HL-60 (cell line): Measurements from ENCODE around the gene TBX5.

Source experiments
- DNase-seq, 2 experiments: peaks; one replicate each; pipeline ENCODE4 v3.0.0-alpha.2; 2010 to 2020; ENCODE audit warnings: low read depth in 1 of 2, low spot score in 1 of 2
- H3K27ac ChIP-seq: fragments of 250-450 bp; sonication (Bioruptor Pico); replicated peaks from 2 replicates; pipeline ENCODE4 v1.5.1; 2020; ENCODE audit warnings: mild to moderate bottlenecking, moderate library complexity
- H3K27me3 ChIP-seq: fragments of 250-450 bp; sonication (Bioruptor Pico); 2 replicates; pipeline ENCODE4 v1.5.1; 2021; ENCODE audit warnings: mild to moderate bottlenecking, moderate library complexity; ENCODE audit not compliant: insufficient read depth, poor library complexity, severe bottlenecking
- H3K4me3 ChIP-seq: replicated peaks from 2 replicates; pipeline ENCODE4 v1.5.1; 2011; ENCODE audit warnings: mild to moderate bottlenecking, control low read depth, low read length; ENCODE audit not compliant: insufficient read depth
- GABPA ChIP-seq: IDR thresholded peaks from 2 replicates; pipeline ENCODE4 v1.6.1; 2012; ENCODE audit warnings: low read depth
- POLR2AphosphoS5 ChIP-seq: IDR thresholded peaks from 2 replicates; pipeline ENCODE4 v1.6.1; 2012; ENCODE audit warnings: low read depth
- SPI1 ChIP-seq: IDR thresholded peaks from 2 replicates; pipeline ENCODE4 v1.6.1; 2012; ENCODE audit warnings: low read depth, mild to moderate bottlenecking, borderline replicate concordance
- TF ChIP-seq, protein P1 (sequence below): IDR thresholded peaks from 2 replicates; pipeline ENCODE4 v1.6.1; 2012; ENCODE audit warnings: low read depth; ENCODE audit not compliant: insufficient replicate concordance
- TF ChIP-seq, protein P2 (sequence below): IDR thresholded peaks from one replicate; pipeline ENCODE4 v1.5.1; 2011; ENCODE audit warnings: low read length, control low read depth, inconsistent platforms; ENCODE audit not compliant: insufficient read depth

TBX5 gene

DNA sequence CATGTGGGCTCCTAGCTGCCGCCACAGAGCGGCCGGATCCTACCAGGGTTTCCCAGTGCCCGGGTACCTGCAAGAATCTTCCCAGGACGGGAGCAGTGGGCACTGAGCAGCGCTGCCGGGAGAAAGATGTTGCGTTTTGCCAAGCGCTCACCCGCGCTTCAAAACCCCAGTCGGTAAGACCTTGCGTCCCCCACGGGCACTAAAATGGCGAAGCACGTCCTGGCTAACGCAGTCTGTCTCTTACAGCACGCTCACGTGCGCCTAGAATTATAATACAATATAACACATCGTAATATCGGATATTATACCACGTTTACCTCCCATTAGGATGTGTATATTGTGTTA, 35.1 kb upstream of the TBX5 start:
- no peak overlapping the region for H3K27ac ChIP-seq
- TF ChIP-seq, protein P1, sequence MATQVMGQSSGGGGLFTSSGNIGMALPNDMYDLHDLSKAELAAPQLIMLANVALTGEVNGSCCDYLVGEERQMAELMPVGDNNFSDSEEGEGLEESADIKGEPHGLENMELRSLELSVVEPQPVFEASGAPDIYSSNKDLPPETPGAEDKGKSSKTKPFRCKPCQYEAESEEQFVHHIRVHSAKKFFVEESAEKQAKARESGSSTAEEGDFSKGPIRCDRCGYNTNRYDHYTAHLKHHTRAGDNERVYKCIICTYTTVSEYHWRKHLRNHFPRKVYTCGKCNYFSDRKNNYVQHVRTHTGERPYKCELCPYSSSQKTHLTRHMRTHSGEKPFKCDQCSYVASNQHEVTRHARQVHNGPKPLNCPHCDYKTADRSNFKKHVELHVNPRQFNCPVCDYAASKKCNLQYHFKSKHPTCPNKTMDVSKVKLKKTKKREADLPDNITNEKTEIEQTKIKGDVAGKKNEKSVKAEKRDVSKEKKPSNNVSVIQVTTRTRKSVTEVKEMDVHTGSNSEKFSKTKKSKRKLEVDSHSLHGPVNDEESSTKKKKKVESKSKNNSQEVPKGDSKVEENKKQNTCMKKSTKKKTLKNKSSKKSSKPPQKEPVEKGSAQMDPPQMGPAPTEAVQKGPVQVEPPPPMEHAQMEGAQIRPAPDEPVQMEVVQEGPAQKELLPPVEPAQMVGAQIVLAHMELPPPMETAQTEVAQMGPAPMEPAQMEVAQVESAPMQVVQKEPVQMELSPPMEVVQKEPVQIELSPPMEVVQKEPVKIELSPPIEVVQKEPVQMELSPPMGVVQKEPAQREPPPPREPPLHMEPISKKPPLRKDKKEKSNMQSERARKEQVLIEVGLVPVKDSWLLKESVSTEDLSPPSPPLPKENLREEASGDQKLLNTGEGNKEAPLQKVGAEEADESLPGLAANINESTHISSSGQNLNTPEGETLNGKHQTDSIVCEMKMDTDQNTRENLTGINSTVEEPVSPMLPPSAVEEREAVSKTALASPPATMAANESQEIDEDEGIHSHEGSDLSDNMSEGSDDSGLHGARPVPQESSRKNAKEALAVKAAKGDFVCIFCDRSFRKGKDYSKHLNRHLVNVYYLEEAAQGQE = no peak
- no peak for DNase-seq
- H3K4me3 ChIP-seq = no peak overlapping the region
- peaks cover 39% of the 10 kb centered on the region for H3K27me3 ChIP-seq

DNA sequence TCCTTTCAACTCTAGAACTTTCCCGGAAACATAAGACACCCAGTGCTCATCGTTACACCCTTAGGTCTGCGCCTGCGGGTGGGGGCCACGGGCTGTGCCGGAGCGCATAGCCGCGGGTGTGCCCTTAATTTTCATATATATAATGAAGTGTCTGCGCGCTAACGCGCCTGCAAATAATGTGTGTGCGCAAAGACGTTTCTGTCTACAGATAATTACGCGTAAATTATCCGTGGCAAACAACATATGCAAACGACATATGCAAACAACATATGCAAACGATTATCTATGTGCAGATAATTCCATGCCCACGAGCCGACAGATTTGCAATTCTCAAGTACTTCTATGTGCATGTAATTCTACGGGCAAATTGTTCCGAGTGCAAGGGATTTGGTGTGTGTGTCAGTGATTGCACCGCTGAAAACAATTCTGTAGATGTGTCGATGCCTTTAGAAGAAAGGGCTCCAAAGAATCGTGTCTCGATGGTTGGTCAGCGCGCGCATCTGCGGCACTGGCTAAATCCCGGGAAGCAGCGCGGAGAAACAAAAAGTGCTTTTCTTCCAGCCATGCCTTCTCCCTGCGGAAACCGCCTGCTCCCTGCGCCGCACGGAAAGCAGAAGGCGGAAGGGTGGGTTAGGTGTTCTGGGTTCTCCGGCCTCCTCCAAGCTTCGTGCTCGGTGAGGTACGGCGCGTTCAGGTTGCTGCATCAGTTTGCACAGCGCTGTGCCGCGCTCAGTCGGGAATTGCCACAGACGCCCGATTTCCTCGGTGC, 34.5 kb upstream of the TBX5 start:
- H3K4me3 ChIP-seq = no peak overlapping the region
- no peak overlapping the region for H3K27ac ChIP-seq
- no peak for DNase-seq
- TF ChIP-seq, protein P1 = no peak
- TF ChIP-seq GABPA (no peak), POLR2AphosphoS5 (no peak), SPI1 (no peak)
- TF ChIP-seq, protein P2, sequence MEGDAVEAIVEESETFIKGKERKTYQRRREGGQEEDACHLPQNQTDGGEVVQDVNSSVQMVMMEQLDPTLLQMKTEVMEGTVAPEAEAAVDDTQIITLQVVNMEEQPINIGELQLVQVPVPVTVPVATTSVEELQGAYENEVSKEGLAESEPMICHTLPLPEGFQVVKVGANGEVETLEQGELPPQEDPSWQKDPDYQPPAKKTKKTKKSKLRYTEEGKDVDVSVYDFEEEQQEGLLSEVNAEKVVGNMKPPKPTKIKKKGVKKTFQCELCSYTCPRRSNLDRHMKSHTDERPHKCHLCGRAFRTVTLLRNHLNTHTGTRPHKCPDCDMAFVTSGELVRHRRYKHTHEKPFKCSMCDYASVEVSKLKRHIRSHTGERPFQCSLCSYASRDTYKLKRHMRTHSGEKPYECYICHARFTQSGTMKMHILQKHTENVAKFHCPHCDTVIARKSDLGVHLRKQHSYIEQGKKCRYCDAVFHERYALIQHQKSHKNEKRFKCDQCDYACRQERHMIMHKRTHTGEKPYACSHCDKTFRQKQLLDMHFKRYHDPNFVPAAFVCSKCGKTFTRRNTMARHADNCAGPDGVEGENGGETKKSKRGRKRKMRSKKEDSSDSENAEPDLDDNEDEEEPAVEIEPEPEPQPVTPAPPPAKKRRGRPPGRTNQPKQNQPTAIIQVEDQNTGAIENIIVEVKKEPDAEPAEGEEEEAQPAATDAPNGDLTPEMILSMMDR = no peak
- peaks cover 36% of the 10 kb centered on the region for H3K27me3 ChIP-seq

DNA sequence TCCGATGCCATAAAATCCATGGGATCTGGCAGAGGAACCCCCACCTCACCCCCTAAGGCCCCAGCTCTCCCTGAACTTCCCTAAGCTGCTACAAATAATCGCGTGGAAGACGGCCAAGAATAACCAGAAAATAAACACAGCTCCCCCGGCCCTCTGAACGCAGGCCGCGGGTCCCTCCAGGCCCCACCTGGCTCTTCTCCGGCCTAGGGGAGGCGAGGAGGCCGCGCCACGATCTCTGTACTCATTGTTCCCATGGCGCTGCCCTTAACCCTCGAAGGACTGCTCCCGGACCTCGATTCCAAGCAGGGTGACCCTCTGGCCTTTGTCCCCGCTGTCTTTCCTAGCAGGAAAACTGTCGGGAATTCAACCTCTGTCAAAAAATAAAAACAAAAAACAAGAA, 33.9 kb upstream of the TBX5 start:
- Histone ChIP-seq H3K4me3 (no peak overlapping the region), H3K27me3 (peaks cover 36% of the 10 kb centered on the region), H3K27ac (no peak overlapping the region)
- DNase-seq = no peak
- no peak for TF ChIP-seq GABPA
- TF ChIP-seq, protein P1 = no peak
- no peak for TF ChIP-seq POLR2AphosphoS5
- TF ChIP-seq, protein P2 = no peak
- no peak for TF ChIP-seq SPI1

DNA sequence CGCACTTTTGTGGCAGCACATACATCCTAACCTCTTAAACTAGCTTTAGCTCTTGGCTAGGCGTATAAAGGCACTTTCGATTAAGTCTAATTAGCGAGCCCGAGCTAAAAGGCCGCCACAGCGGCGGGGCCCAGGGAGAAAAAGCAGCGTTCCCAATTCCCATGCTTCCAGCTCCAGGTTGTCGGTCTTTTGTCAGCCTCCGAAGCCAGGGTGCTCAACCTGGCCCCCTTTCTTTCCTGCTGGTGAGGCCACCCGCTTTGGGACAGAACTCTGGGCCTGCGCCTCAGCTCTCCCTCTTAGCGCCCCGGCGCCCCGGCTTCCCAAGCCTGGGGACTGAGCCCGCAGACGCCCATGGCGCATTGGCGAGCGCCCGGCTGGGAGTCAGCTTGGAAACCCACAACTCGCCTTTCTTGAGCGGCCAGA, 33.3 kb upstream of the TBX5 start:
- TF ChIP-seq, protein P2 = no peak
- TF ChIP-seq, protein P1 = no peak
- TF ChIP-seq POLR2AphosphoS5 = no peak
- DNase-seq = no peak
- Histone ChIP-seq H3K4me3 (no peak overlapping the region), H3K27me3 (peaks cover 33% of the 10 kb centered on the region), H3K27ac (no peak overlapping the region)
